CD14-positive monocyte (primary cell): ENCODE results near the gene KLHDC10. TPM values are rescaled to one million over a fixed set of nuclear protein-coding genes. Genes with fewer than 3 reads are reported as not detected.

ENCODE experiments used
- DNase-seq, 3 donors: peaks; one replicate each; pipeline ENCODE4 v3.0.0-alpha.2; 2011 to 2022
- H2AFZ ChIP-seq: 2 replicates; pipeline ENCODE4 v1.6.0; 2012; ENCODE audit warnings: mild to moderate bottlenecking, low read depth, low read length, inconsistent platforms; ENCODE audit not compliant: insufficient read depth, poor library complexity, severe bottlenecking
- H3K27ac ChIP-seq, 2 donors: 1 replicate in 1 of 2; 2 replicates in 1 of 2; pipeline ENCODE4 v1.5.1; 2012 to 2013; ENCODE audit warnings: low read length in 2 of 2, control low read depth in 1 of 2, inconsistent platforms in 1 of 2, low read depth in 1 of 2, mild to moderate bottlenecking in 1 of 2
- H3K27me3 ChIP-seq, 2 donors: one replicate each; pipeline versions ENCODE4 v1.6.0 to v1.6.1; 2011 to 2013; ENCODE audit warnings: low read length in 2 of 2; ENCODE audit not compliant: control insufficient read depth in 2 of 2, insufficient read depth in 2 of 2
- H3K36me3 ChIP-seq, 2 donors: replicated peaks in 1 of 2; 1 replicate in 1 of 2; 2 replicates in 1 of 2; pipeline versions ENCODE4 v1.5.1 to v1.6.1; 2012 to 2013; ENCODE audit warnings: low read length in 2 of 2, control low read depth in 1 of 2, inconsistent platforms in 1 of 2, mild to moderate bottlenecking in 1 of 2; ENCODE audit not compliant: insufficient read depth in 2 of 2, control insufficient read depth in 1 of 2
- H3K4me1 ChIP-seq, 2 donors: 1 replicate in 1 of 2; 2 replicates in 1 of 2; pipeline versions ENCODE4 v1.5.1 to v1.6.1; 2012 to 2013; ENCODE audit warnings: low read length in 2 of 2, control low read depth in 1 of 2, inconsistent platforms in 1 of 2, mild to moderate bottlenecking in 1 of 2, moderate library complexity in 1 of 2; ENCODE audit not compliant: insufficient read depth in 2 of 2, control insufficient read depth in 1 of 2
- H3K4me2 ChIP-seq: replicated peaks from 2 replicates; pipeline ENCODE3; 2012; ENCODE audit warnings: low read length, moderate library complexity, mild to moderate bottlenecking; ENCODE audit not compliant: poor library complexity, severe bottlenecking; ENCODE audit errors: extremely low read depth
- H3K4me3 ChIP-seq, 3 experiments: fragments of 200-600 bp in 1 of 3; sonication (generic) in 1 of 3; replicated peaks in 1 of 3; 1 replicate in 2 of 3; 2 replicates in 1 of 3; pipeline ENCODE4 v1.5.1; 2011 to 2013; ENCODE audit warnings: low read length in 3 of 3, mild to moderate bottlenecking in 3 of 3, control low read depth in 2 of 3, low read depth in 2 of 3, inconsistent platforms in 1 of 3, moderate library complexity in 1 of 3
- H3K79me2 ChIP-seq: 2 replicates; pipeline ENCODE4 v1.6.0; 2012; ENCODE audit warnings: mild to moderate bottlenecking, control low read depth, inconsistent platforms, low read length, moderate library complexity; ENCODE audit not compliant: insufficient read depth
- H3K9ac ChIP-seq: 2 replicates; pipeline ENCODE4 v1.6.0; 2017; ENCODE audit warnings: low read length, mild to moderate bottlenecking; ENCODE audit not compliant: insufficient read depth, poor library complexity, severe bottlenecking
- H3K9me3 ChIP-seq, 2 donors: replicated peaks in 1 of 2; 1 replicate in 1 of 2; 2 replicates in 1 of 2; pipeline versions ENCODE4 v1.5.1 to v1.6.1; 2012 to 2013; ENCODE audit warnings: low read length in 2 of 2, control low read depth in 1 of 2; ENCODE audit not compliant: control insufficient read depth in 1 of 2, insufficient read depth in 1 of 2
- H4K20me1 ChIP-seq: 2 replicates; pipeline ENCODE4 v1.6.0; 2012; ENCODE audit warnings: mild to moderate bottlenecking, low read length, control low read depth, moderate library complexity; ENCODE audit not compliant: insufficient read depth
- H3K27ac Mint-ChIP-seq, 7 donors: one replicate each; pipeline ENCODE4 v1.8.0; 2020; ENCODE audit warnings: mild to moderate bottlenecking in 7 of 7, mixed read lengths in 7 of 7, moderate library complexity in 6 of 7, inconsistent platforms in 2 of 7
- H3K27me3 Mint-ChIP-seq, 3 donors: one replicate each; pipeline ENCODE4 v1.8.0; 2021 to 2022; ENCODE audit warnings: low read depth in 3 of 3, mild to moderate bottlenecking in 3 of 3, mixed read lengths in 3 of 3, moderate library complexity in 3 of 3, inconsistent platforms in 1 of 3
- H3K36me3 Mint-ChIP-seq, 2 donors: one replicate each; pipeline ENCODE4 v1.8.0; 2020; ENCODE audit warnings: mixed read lengths in 2 of 2, inconsistent platforms in 1 of 2, mild to moderate bottlenecking in 1 of 2
- H3K4me1 Mint-ChIP-seq: one replicate; pipeline ENCODE4 v1.8.0; 2020; ENCODE audit warnings: mild to moderate bottlenecking, mixed read lengths
- H3K4me3 Mint-ChIP-seq, 2 donors: one replicate each; pipeline ENCODE4 v1.8.0; 2020; ENCODE audit warnings: mild to moderate bottlenecking in 2 of 2, mixed read lengths in 2 of 2, moderate library complexity in 1 of 2
- H3K9me3 Mint-ChIP-seq, 7 donors: one replicate each; pipeline ENCODE4 v1.8.0; 2020 to 2022; ENCODE audit warnings: mixed read lengths in 7 of 7, mild to moderate bottlenecking in 6 of 7, moderate library complexity in 6 of 7, inconsistent platforms in 2 of 7
- CTCF ChIP-seq: fragments of 200-600 bp; IDR thresholded peaks from one replicate; pipeline ENCODE4 v1.8.0; 2022; ENCODE audit warnings: antibody characterized with exemption, mild to moderate bottlenecking
- WGBS: methylation state at CpG from one replicate; pipeline ENCODE4 v1.1.5; 2013; ENCODE audit warnings: missing lambda C conversion rate; ENCODE audit not compliant: insufficient coverage; 5-methylcytosine and 5-hydroxymethylcytosine counted together
- intact Hi-C, 2 donors: fragments of 100-400 bp; cut with micrococcal nuclease; formaldehyde crosslinking; loops; one replicate each; pipeline versions ENCODE4 v1.15.0 to v1.15.1; 2023
- polyA plus RNA-seq, 3 donors: library from polyadenylated mRNA; depleted of rRNA in 1 of 3; unstranded in 2 of 3; stranded (reverse) in 1 of 3; fragments of 300-500 nt in 2 of 3; fragments of >200 nt in 1 of 3; fragmentation: Illumina TruSeq in 2 of 3; gene quantifications; 1 replicate in 2 of 3; 2 replicates in 1 of 3; pipeline ENCODE4 v1.2.3, GENCODE V29; 2012 to 2021

KLHDC10 gene
- polyA plus RNA-seq, 3 donors, result 1.1 to 13.9 (median 2.9) TPM

- intact Hi-C loops, result no loop called here
- no peak overlapping the region for H3K4me2 ChIP-seq
- H3K27me3 Mint-ChIP-seq, result peaks cover 0 to 2% (median 0%) of the 10 kb centered on the region in 3 donors
- no peak overlapping the region for H3K27ac ChIP-seq
- DNase-seq, result no peak
- no peaks in the 10 kb centered on the region for H3K79me2 ChIP-seq
- H3K36me3 Mint-ChIP-seq, result peaks cover 70 to 71% of the 10 kb centered on the region in 2 donors
- peaks cover 46 to 72% of the 10 kb centered on the region in 2 donors for H3K36me3 ChIP-seq
- TF ChIP-seq CTCF, result no peak
- H3K9me3 Mint-ChIP-seq, result peaks cover 2 to 6% (median 4%) of the 10 kb centered on the region in 7 donors
- H3K9ac ChIP-seq, result peak overlapping the region; percentile 15
- WGBS, result 72% methylated on average over 4 of the region's 5 CpGs
- no peak overlapping the region for H3K27ac Mint-ChIP-seq
- H3K4me3 Mint-ChIP-seq, result no peak overlapping the region
- no peaks in the 10 kb centered on the region for H3K4me1 ChIP-seq
- no peak overlapping the region for H2AFZ ChIP-seq
- peaks cover 0 to 3% of the 10 kb centered on the region in 2 donors for H3K9me3 ChIP-seq
- no peaks in the 10 kb centered on the region for H4K20me1 ChIP-seq
- H3K4me1 Mint-ChIP-seq, result no peaks in the 10 kb centered on the region
- no peaks in the 10 kb centered on the region for H3K27me3 ChIP-seq
- H3K4me3 ChIP-seq, result no peak overlapping the region
Observed at GRCh38 chr7:130162196-130162595, 91.9 kb downstream of the KLHDC10 start.

GRCh38 chr7:130174237-130174959 is 104.1 kb downstream of the KLHDC10 start:
- Histone ChIP-seq H3K9ac (no peak overlapping the region), H3K9me3 (no peaks in the 10 kb centered on the region), H2AFZ (no peak overlapping the region), H3K27ac (no peak overlapping the region), H3K27me3 (no peaks in the 10 kb centered on the region), H3K4me3 (no peak overlapping the region), H3K4me1 (no peaks in the 10 kb centered on the region), H3K36me3 (peaks cover 65 to 74% of the 10 kb centered on the region in 2 donors), H3K4me2 (no peak overlapping the region), H4K20me1 (no peaks in the 10 kb centered on the region), H3K79me2 (no peaks in the 10 kb centered on the region)
- H3K4me1 Mint-ChIP-seq, result no peaks in the 10 kb centered on the region
- no peak overlapping the region for H3K27ac Mint-ChIP-seq
- no peaks in the 10 kb centered on the region for H3K27me3 Mint-ChIP-seq
- WGBS, result no CpG with 5 or more reads among the region's 4 CpGs
- intact Hi-C loops, result no loop called here
- H3K36me3 Mint-ChIP-seq, result peaks cover 59 to 63% of the 10 kb centered on the region in 2 donors
- H3K4me3 Mint-ChIP-seq, result no peak overlapping the region
- no peak for TF ChIP-seq CTCF
- H3K9me3 Mint-ChIP-seq, result no peaks in the 10 kb centered on the region
- DNase-seq, result no peak
